H54 (cell line): ENCODE results near the gene MRPS31.
A peak's percentile ranks its signal among the peaks of the same experiment; 100 is the strongest.

Experiments used
- DNase-seq: peaks from one replicate; pipeline ENCODE4 v3.0.0; 2011; ENCODE audit warnings: low spot score, mixed read lengths; ENCODE audit not compliant: insufficient read length
- FAIRE-seq: peaks from 3 replicates; lab custom pipeline; 2011; peaks lifted over from hg19 to GRCh38; lab: Jason Lieb, UNC
- POLR2A ChIP-seq: IDR thresholded peaks from 2 replicates; pipeline ENCODE4 v1.6.1; 2011; ENCODE audit warnings: low read depth, mild to moderate bottlenecking, low read length

Gene MRPS31

DNA sequence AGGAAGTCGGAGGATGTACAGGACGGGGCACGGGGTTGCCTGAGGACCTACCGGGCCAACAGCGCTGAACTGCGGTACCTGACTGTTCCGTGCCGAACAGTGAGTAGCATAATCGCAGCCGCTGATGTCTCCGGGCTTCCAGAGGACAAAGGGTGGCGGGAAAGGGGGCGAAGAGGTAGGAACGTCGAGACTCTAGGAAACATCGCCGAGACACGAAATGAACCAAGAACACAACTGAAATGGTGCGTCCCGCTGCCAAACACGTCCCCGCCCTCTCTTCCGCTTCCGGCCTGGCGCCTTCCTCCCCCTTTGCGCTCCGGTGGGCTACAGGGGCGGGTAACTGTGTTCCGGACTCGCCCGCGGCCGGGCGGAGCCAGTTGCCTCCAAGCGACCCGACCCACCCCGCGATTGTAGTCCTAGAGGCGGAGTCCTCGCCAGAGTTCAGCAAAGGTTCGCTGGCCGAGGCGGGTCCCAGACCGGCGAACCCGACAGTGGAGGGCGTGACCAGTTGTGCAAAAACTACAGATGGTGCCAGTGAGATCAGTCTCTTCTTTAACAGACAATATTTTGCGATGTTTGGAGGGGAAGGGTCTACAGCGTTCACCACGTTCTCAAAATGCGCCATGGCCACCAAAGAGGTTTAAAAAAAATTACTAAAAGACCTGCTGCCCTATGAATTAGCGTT is at the start of gene MRPS31:
MRPS31 (minus strand) TSS at position 257 of the 685 bp plus-strand sequence; CDS start at position 203, 54 bp downstream.
- TF ChIP-seq POLR2A: peak; percentile 67
- DNase-seq: peak; percentile 68
- peak; percentile 75 for FAIRE-seq

DNA sequence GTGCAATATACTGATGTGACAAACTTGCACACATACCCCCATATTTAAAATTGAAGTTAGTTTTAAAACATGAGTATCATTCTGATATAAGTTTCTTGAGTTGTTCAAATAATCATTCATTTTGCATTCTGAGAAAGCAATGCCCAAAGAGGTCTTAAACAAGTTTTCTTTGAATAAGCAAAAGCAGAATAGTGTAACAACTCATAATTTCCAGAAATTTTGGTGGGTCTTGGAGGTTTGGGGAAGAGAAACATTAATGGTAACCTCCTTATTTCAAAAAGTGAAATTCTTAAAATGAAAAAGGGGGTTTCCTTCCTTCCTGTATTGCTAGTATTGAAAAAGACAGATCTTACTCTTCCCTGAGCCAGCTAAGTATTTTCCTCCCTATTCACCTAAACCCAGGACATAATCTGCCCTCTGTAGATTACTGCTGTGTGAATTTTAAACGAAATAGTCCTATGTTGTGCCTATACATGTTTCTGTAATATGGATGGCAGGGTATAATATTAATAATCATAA is 48.9 kb upstream of the MRPS31 start:
- no peak for DNase-seq
- TF ChIP-seq POLR2A: no peak
- no peak for FAIRE-seq

GRCh38 chr13:40818926-40819325 is 47.9 kb upstream of the MRPS31 start:
- DNase-seq: no peak
- no peak for TF ChIP-seq POLR2A
- no peak for FAIRE-seq

DNA sequence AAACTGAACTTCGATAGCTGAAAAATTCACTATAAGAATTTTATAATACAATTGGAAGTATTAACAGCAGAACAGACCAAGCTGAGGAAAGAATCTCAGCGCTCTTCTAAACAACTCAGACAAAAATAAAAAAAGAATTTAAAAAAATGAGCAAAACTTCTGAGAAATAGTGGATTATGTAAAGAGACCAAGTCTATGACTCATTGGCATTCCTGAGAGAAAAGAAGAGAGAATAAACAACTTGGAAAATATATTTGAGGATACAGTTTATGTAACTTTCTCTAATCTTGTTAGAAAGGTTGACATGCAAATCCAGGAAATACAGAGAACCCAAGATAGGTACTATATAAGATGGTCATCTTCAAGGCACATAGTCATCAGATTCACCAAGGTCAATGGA is 43.8 kb upstream of the MRPS31 start:
- TF ChIP-seq POLR2A: no peak
- FAIRE-seq: no peak
- DNase-seq: no peak

- no peak for TF ChIP-seq POLR2A
- FAIRE-seq: peak; percentile 27
- peak; percentile 15 for DNase-seq
Measured at GRCh38 chr13:40813667-40814454, 42.9 kb upstream of the MRPS31 start.

DNA sequence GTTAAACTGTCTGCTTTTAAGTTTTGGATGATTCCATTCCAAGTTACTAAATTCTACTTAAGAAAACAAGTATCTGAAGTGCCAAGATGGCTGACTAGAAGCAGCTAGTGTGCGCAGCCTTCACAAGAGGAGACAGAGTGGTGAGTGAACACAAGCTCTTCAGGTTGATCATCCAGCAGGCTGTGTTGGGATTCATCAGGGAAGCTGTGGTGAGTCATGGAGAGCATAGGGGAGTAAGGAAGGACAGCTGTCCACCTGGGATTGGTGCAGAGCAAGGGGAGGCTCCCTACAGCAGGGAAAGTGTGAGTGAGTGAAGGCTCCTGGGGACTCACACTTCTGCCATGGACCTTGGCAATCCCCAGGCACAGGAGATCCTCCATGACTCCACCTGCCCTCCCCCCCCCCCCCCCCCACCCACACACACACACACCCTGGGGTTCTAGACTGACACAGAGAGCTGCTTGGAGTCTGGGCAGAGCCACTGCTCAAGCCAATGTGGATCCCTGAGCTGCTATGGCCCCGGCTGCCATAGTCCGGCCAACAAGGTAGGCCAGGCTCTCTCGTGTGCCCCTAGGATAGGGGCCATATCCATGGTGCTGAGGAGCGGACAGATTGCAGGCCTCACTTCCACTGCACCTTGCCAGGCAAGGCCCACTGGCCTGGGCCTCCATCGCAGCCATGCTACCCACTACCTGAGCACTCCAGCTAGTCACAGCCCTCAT is 41.9 kb upstream of the MRPS31 start:
- TF ChIP-seq POLR2A: no peak
- peak; percentile 47 for DNase-seq
- peak; percentile 48 for FAIRE-seq

- TF ChIP-seq POLR2A: no peak
- no peak for DNase-seq
- no peak for FAIRE-seq
Measured at GRCh38 chr13:40812102-40812501, 41.1 kb upstream of the MRPS31 start.

DNA sequence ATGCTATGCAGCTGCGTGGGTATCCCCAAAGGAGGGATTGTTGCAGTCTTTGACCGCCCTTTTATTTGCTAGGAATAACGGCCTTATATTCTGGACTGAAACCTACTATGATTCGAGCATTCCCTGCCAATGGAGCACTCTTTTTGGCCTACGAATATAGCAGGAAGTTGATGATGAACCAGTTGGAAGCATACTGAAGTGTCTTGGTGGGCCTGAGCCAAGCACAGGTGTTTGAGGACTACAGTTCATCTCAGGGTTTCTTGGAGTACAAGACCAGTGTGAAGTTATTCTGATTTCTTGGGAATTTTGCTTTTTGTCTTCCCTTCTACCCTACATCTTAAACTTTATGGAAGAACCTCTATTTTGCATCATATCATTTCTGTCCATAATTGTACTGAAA is 38.5 kb upstream of the MRPS31 start:
- DNase-seq (no peak), FAIRE-seq (no peak)
- TF ChIP-seq POLR2A: no peak

GRCh38 chr13:40806241-40806640 is 35.3 kb upstream of the MRPS31 start:
- no peak for FAIRE-seq
- no peak for TF ChIP-seq POLR2A
- no peak for DNase-seq

DNA sequence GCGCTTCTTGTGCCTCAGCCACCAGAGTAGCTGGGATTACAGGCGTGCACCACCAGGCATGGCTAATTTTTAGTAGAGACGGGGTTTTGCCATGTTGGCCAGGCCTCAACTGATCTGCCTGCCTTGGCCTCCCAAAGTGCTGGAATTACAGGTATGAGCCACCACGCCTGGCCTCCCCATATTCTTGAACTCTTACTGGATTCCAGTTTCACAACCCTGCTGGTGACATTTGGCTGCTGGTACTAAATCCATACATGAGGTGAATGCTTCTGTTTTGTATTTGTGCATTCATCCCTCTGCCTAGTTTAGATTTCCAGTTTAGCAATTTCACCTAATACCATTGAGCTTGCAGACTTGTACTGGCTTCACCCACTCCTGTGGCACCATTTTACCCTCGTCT is 32.3 kb upstream of the MRPS31 start:
- no peak for DNase-seq
- no peak for TF ChIP-seq POLR2A
- FAIRE-seq: no peak

- no peak for DNase-seq
- FAIRE-seq: no peak
- TF ChIP-seq POLR2A: no peak
Measured at GRCh38 chr13:40801255-40802217, 30.5 kb upstream of the MRPS31 start.

DNA sequence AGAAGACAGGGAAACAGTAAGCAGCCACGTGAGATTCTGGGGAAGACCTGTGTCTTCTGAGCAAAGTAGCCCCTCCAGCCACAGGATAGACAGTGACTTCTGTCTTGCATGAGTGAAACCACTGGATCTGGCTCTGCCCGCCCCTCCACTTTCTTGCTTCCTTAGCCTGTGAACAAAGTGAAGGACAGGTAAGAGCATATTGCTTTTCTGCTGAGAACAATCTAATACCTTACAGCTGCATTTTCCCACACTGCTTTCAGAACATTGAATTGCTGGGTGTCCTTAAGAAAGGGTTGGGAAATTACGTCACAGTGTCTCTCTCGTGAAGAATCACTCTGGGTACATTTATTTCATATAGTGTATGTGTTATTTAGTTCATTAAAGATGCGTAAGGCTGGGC is 29.6 kb upstream of the MRPS31 start:
- FAIRE-seq (no peak), DNase-seq (no peak)
- no peak for TF ChIP-seq POLR2A

- no peak for FAIRE-seq
- no peak for TF ChIP-seq POLR2A
- no peak for DNase-seq
Measured at GRCh38 chr13:40799508-40799907, 28.5 kb upstream of the MRPS31 start.
